GM13977 (cell line): ENCODE data around the gene DUSP28.

Experiments used
- DNase-seq: peaks from one replicate; pipeline ENCODE4 v3.0.0; 2012; ENCODE audit warnings: low spot score
- CTCF ChIP-seq: IDR thresholded peaks from 2 replicates; pipeline ENCODE4 v1.5.1; 2012; ENCODE audit warnings: mild to moderate bottlenecking, control low read depth; ENCODE audit not compliant: insufficient read depth; ENCODE audit errors: extremely low read depth, missing control alignments
- in situ Hi-C: fragments of 300-500 bp; cut with MboI; formaldehyde crosslinking; loops from one replicate; pipeline ENCODE4 v1.12.0; 2022; ENCODE audit warnings: low sequenced_read_pairs, low pct_unique_long_range_greater_than_20kb, mixed read lengths, inconsistent platforms; ENCODE audit not compliant: unreplicated experiment

DUSP28 gene

GRCh38 chr2:240569998-240570530, 9.9 kb downstream of the DUSP28 start:
- no peak for DNase-seq
- no peak for TF ChIP-seq CTCF
- in situ Hi-C loops = no loop called here

DNA sequence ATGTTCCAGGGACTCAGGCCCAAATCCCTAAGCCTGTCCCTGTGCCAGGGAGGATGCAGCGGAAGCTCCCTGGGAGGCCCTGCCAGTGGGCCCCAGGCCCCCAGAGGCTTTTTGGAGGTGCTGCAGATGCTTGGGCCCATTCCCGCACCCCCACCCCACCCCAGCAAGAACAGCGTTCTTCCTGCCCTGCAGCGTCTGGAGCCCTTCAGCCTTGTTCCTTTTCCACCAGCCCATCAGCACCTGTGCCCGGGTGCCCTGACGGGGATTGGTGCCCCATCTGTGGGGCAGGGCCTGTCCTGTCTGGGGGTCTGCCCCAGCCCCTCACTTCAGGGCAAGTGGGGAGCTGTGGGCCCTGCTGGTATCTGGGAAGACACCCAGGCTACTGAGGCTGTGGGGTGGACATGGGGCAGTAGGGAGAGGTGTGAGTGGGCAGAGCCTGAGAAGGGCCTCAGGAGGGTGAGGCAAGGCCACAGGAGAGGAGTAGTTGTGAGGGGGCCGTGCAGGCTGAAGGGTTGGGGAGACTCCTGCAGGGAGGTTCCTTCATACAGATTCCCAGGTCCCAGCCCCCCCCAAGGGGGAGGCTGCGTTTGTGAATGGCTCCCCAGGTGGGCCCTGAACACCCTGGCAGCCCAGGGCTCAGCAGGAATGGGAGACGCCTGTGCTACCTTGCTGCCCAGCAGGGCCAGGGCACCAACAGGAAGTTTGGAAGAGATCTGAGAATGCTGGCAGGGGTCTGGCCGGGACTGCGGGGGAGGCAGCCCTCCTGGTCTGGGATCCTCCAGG, 10.6 kb downstream of the DUSP28 start:
- DNase-seq = no peak
- no peak for TF ChIP-seq CTCF
- in situ Hi-C loops = no loop called here

GRCh38 chr2:240571314-240571973, 11.3 kb downstream of the DUSP28 start:
- no peak for TF ChIP-seq CTCF
- no peak for DNase-seq
- in situ Hi-C loops = no loop called here

GRCh38 chr2:240572141-240573031, 12.2 kb downstream of the DUSP28 start:
- no peak for DNase-seq
- in situ Hi-C loops = no loop called here
- TF ChIP-seq CTCF = no peak

DNA sequence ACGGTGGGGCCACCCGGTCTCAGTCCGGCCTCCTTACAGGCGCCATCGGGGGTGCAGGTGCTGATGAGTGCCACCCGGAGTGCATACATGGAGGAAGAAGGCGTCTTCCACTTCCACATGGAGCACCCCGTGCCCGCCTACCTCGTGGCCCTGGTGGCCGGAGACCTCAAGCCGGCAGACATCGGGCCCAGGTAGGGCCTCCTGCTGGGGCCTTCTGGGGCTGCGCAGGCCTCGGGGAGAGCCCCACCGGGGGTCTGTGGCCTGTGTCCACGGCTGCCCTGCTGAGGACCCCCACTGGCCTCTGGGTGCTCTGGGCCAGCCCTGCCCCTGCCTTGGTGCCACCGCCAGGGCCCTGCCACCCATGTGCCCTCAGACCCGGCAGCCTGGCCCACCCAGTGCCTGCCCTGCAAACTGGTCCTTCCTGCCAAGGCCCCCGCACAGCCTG, 12.9 kb downstream of the DUSP28 start:
- DNase-seq = no peak
- TF ChIP-seq CTCF = no peak
- in situ Hi-C loops = no loop called here
